ENCODE data around the gene ADAMTS2. TPM values are rescaled to one million over a fixed set of nuclear protein-coding genes. Genes with fewer than 3 reads are reported as not detected.

ADAMTS2 gene
- total and polyA plus RNA-seq, 2 of the 8 experiments (the other 6 are each of a cell fraction or from before 2014, with no cell fraction given): 6.6 to 7.3 TPM

DNA sequence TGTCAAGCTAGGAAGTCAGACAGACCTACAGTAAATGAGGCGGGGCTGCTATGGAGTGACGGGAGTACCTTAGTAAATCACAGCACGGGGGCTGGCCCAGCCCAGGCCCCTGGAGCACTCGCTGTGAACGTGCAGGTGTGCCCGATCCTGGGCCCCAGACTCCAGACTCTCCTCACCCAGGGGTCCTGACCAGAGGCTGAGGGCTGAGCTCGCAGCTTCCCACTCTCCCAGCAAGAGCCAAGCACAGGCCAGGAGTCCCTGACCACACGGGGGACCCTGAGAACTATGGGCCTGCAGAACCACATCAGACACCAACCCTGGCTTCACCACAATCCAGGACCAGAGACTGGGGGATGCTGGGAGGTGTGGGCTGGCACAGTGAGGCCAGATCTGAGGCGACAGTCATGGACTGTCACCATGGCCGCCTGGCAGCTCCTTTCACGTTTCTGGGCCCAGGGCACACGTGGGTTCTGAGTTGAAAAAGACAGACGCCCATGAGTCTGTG is 73.4 kb downstream of the ADAMTS2 start (continued):
- TF ChIP-seq, protein P1, sequence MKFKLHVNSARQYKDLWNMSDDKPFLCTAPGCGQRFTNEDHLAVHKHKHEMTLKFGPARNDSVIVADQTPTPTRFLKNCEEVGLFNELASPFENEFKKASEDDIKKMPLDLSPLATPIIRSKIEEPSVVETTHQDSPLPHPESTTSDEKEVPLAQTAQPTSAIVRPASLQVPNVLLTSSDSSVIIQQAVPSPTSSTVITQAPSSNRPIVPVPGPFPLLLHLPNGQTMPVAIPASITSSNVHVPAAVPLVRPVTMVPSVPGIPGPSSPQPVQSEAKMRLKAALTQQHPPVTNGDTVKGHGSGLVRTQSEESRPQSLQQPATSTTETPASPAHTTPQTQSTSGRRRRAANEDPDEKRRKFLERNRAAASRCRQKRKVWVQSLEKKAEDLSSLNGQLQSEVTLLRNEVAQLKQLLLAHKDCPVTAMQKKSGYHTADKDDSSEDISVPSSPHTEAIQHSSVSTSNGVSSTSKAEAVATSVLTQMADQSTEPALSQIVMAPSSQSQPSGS (IDR thresholded peaks at IDR 0.05; ENCODE audit: low read length): no peak
- no peak for TF ChIP-seq RXRA (IDR thresholded peaks at IDR 0.05; ENCODE audit: insufficient read depth, low read depth, low read length)
- TF ChIP-seq MAFK (IDR thresholded peaks at IDR 0.05; ENCODE audit: low read depth, low read length): no peak
- no peak for TF ChIP-seq SRF (IDR thresholded peaks at IDR 0.05; ENCODE audit: low read depth, low read length)
- TF ChIP-seq YY1 (IDR thresholded peaks at IDR 0.05; ENCODE audit: low read depth, low read length): no peak
